Measurements from ENCODE around the gene GALNT2.

The GALNT2 gene

GRCh38 chr1:230226007-230226800 is 159.2 kb downstream of the GALNT2 start:
- TF ChIP-seq TAF1 (IDR thresholded peaks at IDR 0.05; ENCODE audit: borderline replicate concordance, insufficient read depth, low read length) (no peak), POLR2AphosphoS5 (IDR thresholded peaks at IDR 0.05; ENCODE audit: low read depth, low read length) (no peak), REST (IDR thresholded peaks at IDR 0.05; ENCODE audit: insufficient read depth in 1 of 2, low read depth in 2 of 2, low read length in 2 of 2) (no peak), FOXP2 (optimal IDR thresholded peaks at IDR 0.05; ENCODE audit: borderline replicate concordance, extremely low read depth, extremely low read length, insufficient read depth) (no peak), SIN3A (IDR thresholded peaks at IDR 0.05; ENCODE audit: borderline replicate concordance, insufficient read depth, low read length) (no peak)

- TF ChIP-seq REST (IDR thresholded peaks at IDR 0.05; ENCODE audit: insufficient read depth in 1 of 2, low read depth in 2 of 2, low read length in 2 of 2) (no peak), TAF1 (IDR thresholded peaks at IDR 0.05; ENCODE audit: borderline replicate concordance, insufficient read depth, low read length) (no peak), FOXP2 (optimal IDR thresholded peaks at IDR 0.05; ENCODE audit: borderline replicate concordance, extremely low read depth, extremely low read length, insufficient read depth) (no peak), POLR2AphosphoS5 (IDR thresholded peaks at IDR 0.05; ENCODE audit: low read depth, low read length) (no peak), SIN3A (IDR thresholded peaks at IDR 0.05; ENCODE audit: borderline replicate concordance, insufficient read depth, low read length) (no peak)
Measured at GRCh38 chr1:230226814-230227213, 159.8 kb downstream of the GALNT2 start.

GRCh38 chr1:230228236-230228897 is 161.3 kb downstream of the GALNT2 start:
- no peak for TF ChIP-seq SIN3A (IDR thresholded peaks at IDR 0.05; ENCODE audit: borderline replicate concordance, insufficient read depth, low read length)
- no peak for TF ChIP-seq TAF1 (IDR thresholded peaks at IDR 0.05; ENCODE audit: borderline replicate concordance, insufficient read depth, low read length)
- no peak for TF ChIP-seq FOXP2 (optimal IDR thresholded peaks at IDR 0.05; ENCODE audit: borderline replicate concordance, extremely low read depth, extremely low read length, insufficient read depth)
- TF ChIP-seq POLR2AphosphoS5 (IDR thresholded peaks at IDR 0.05; ENCODE audit: low read depth, low read length) = no peak
- TF ChIP-seq REST (IDR thresholded peaks at IDR 0.05; ENCODE audit: insufficient read depth in 1 of 2, low read depth in 2 of 2, low read length in 2 of 2) = no peak

- TF ChIP-seq POLR2AphosphoS5 (IDR thresholded peaks at IDR 0.05; ENCODE audit: low read depth, low read length) = no peak
- TF ChIP-seq SIN3A (IDR thresholded peaks at IDR 0.05; ENCODE audit: borderline replicate concordance, insufficient read depth, low read length) = no peak
- TF ChIP-seq TAF1 (IDR thresholded peaks at IDR 0.05; ENCODE audit: borderline replicate concordance, insufficient read depth, low read length) = no peak
- no peak for TF ChIP-seq REST (IDR thresholded peaks at IDR 0.05; ENCODE audit: insufficient read depth in 1 of 2, low read depth in 2 of 2, low read length in 2 of 2)
- no peak for TF ChIP-seq FOXP2 (optimal IDR thresholded peaks at IDR 0.05; ENCODE audit: borderline replicate concordance, extremely low read depth, extremely low read length, insufficient read depth)
Measured at GRCh38 chr1:230230273-230230672, 163.2 kb downstream of the GALNT2 start.
